HG03469 (cell line): Measurements from ENCODE around the gene IL1R2.

Experiments
- ATAC-seq: cut with Tn5 transposase; IDR thresholded peaks from one replicate; pipeline ENCODE4 v1.9.1; 2021; ENCODE audit warnings: mild to moderate bottlenecking, moderate library complexity, moderate number of reproducible peaks; ENCODE audit not compliant: unreplicated experiment

The IL1R2 gene

GRCh38 chr2:102076512-102076911 lies 84.8 kb downstream of the IL1R2 start:
- no peak for ATAC-seq
